B cell (primary cell): ENCODE results near the gene GPHN.

Experiments used
- EZH2 ChIP-seq: IDR thresholded peaks from 2 replicates; pipeline ENCODE4 v1.6.1; 2012; ENCODE audit warnings: borderline replicate concordance, low read depth, mild to moderate bottlenecking, moderate library complexity, low read length; ENCODE audit not compliant: insufficient read depth, poor library complexity, severe bottlenecking
- TF ChIP-seq, protein P1 (sequence below): fragments of 200-600 bp; IDR thresholded peaks from one replicate; pipeline ENCODE4 v1.8.0; 2022; ENCODE audit warnings: antibody characterized with exemption, mild to moderate bottlenecking

DNA sequence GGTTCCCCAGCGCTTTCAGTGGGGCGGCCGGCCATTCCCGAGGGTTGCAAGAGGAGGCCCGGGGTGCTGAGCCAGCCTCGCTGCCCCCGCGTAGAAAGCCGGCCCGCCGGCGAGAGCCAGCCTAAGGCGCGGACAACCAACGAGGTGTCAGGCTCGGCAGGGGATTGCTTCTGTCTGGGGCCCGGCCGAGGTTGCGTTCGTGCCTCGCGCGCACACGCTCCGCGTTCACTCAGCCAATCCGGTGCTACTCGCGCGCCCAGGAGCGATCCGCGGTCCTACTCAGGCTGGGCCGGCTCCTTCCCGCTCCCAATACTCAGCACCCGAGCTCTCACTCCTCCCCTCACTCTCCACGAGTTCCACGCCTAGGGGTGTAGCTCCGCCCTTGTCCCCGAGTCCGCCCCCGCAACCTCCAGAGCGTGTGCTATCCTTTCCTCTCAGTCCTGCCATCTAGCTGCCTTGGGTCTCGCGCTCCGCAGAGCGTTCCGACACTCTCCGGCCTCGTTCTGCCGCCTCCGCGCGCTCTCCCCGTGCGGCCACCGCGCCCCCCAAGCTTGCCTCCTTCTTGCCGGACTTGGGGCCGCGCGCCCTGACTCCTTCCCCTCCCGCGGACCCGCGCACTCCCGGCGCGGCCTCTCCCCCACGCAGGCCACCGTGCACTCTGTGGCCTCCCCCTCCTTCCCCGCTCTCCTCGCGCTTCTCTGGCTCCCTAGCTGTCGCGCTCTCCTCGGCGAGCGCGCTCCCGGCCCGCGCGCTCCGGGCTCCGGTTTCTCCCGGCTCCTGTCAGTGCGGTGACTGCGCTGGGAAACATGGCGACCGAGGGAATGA lies at the start of gene GPHN:
- TF ChIP-seq, protein P1, sequence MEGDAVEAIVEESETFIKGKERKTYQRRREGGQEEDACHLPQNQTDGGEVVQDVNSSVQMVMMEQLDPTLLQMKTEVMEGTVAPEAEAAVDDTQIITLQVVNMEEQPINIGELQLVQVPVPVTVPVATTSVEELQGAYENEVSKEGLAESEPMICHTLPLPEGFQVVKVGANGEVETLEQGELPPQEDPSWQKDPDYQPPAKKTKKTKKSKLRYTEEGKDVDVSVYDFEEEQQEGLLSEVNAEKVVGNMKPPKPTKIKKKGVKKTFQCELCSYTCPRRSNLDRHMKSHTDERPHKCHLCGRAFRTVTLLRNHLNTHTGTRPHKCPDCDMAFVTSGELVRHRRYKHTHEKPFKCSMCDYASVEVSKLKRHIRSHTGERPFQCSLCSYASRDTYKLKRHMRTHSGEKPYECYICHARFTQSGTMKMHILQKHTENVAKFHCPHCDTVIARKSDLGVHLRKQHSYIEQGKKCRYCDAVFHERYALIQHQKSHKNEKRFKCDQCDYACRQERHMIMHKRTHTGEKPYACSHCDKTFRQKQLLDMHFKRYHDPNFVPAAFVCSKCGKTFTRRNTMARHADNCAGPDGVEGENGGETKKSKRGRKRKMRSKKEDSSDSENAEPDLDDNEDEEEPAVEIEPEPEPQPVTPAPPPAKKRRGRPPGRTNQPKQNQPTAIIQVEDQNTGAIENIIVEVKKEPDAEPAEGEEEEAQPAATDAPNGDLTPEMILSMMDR = peak; percentile 24
- no peak for TF ChIP-seq EZH2
